Measurements from ENCODE around the gene AHSP. TPM values are rescaled to one million over a fixed set of nuclear protein-coding genes. Genes with fewer than 3 reads are reported as not detected.
"Not testable (repeated sequence)": the region's sequence is repeated elsewhere in the genome, so short reads cannot be mapped to it uniquely, and the experiment has no call there.

AHSP gene
- total RNA-seq, 1 donor from 2014 or later: not detected

GRCh38 chr16:31501226-31501965 lies 26.3 kb upstream of the AHSP start:
- H3K4me3 ChIP-seq (ENCODE audit: low read depth, low read length): no peak overlapping the region
- no peak for TF ChIP-seq CTCF (conservative IDR thresholded peaks at IDR 0.05; ENCODE audit: low read depth, low read length)
- DNase-seq (ENCODE audit: low read depth): no peak

- no peak for TF ChIP-seq CTCF (conservative IDR thresholded peaks at IDR 0.05; ENCODE audit: low read depth, low read length)
- H3K4me3 ChIP-seq (ENCODE audit: low read depth, low read length): no peak overlapping the region
- no peak for DNase-seq (ENCODE audit: low read depth)
Observed at GRCh38 chr16:31501966-31502348, 25.7 kb upstream of the AHSP start.

GRCh38 chr16:31502981-31503380 lies 24.7 kb upstream of the AHSP start:
- DNase-seq (ENCODE audit: low read depth): no peak

GRCh38 chr16:31503555-31503954 lies 24.1 kb upstream of the AHSP start:
- DNase-seq (ENCODE audit: low read depth): not testable (repeated sequence)

More at GRCh38 chr16:31502981-31503380, 24.7 kb upstream of the AHSP start:
- H3K4me3 ChIP-seq (ENCODE audit: low read depth, low read length): no peak overlapping the region
- no peak for TF ChIP-seq CTCF (conservative IDR thresholded peaks at IDR 0.05; ENCODE audit: low read depth, low read length)

GRCh38 chr16:31504159-31504558 lies 23.5 kb upstream of the AHSP start:
- no peak overlapping the region for H3K4me3 ChIP-seq (ENCODE audit: low read depth, low read length)
- no peak for TF ChIP-seq CTCF (conservative IDR thresholded peaks at IDR 0.05; ENCODE audit: low read depth, low read length)

More at GRCh38 chr16:31503555-31503954, 24.1 kb upstream of the AHSP start:
- not testable (repeated sequence) for H3K4me3 ChIP-seq (ENCODE audit: low read depth, low read length)

GRCh38 chr16:31505483-31505882 lies 22.2 kb upstream of the AHSP start:
- no peak for TF ChIP-seq CTCF (conservative IDR thresholded peaks at IDR 0.05; ENCODE audit: low read depth, low read length)
- DNase-seq (ENCODE audit: low read depth): no peak
- H3K4me3 ChIP-seq (ENCODE audit: low read depth, low read length): no peak overlapping the region

More at GRCh38 chr16:31504159-31504558, 23.5 kb upstream of the AHSP start:
- no peak for DNase-seq (ENCODE audit: low read depth)

GRCh38 chr16:31507617-31507928 lies 20.1 kb upstream of the AHSP start:
- no peak for TF ChIP-seq CTCF (conservative IDR thresholded peaks at IDR 0.05; ENCODE audit: low read depth, low read length)
- no peak for DNase-seq (ENCODE audit: low read depth)
- peak overlapping the region; percentile 95 for H3K4me3 ChIP-seq (ENCODE audit: low read depth, low read length)

Data from epithelial cell of proximal tubule (primary cell).